DLD1 (cell line): ENCODE data around the gene STT3B.
"Not testable (repeated sequence)": the region's sequence is repeated elsewhere in the genome, so short reads cannot be mapped to it uniquely, and the experiment has no call there.

Experiments
- in situ Hi-C: cut with HindIII; loops from 2 replicates; pipeline ENCODE4 v1.10.0; 2017; ENCODE audit warnings: low sequenced_read_pairs

Gene STT3B

GRCh38 chr3:31532587-31533168 lies at the start of gene STT3B:
STT3B (plus strand) TSS chr3:31532925; CDS start chr3:31532999, 74 bp downstream.
- in situ Hi-C loops = no loop called here

GRCh38 chr3:31483776-31484175 lies 48.9 kb upstream of the STT3B start:
- in situ Hi-C loops = no loop called here

GRCh38 chr3:31485196-31485595 lies 47.5 kb upstream of the STT3B start:
- in situ Hi-C loops = no loop called here

- in situ Hi-C loops = no loop called here
These were observed 45.7 kb upstream of the STT3B start for GRCh38 chr3:31486865-31487533.

- in situ Hi-C loops = no loop called here
These were observed 44.2 kb upstream of the STT3B start for GRCh38 chr3:31488475-31489017.

GRCh38 chr3:31490502-31490901 lies 42.2 kb upstream of the STT3B start:
- in situ Hi-C loops = no loop called here

GRCh38 chr3:31491660-31492059 lies 41.1 kb upstream of the STT3B start:
- in situ Hi-C loops = no loop called here

GRCh38 chr3:31493149-31493548 lies 39.6 kb upstream of the STT3B start:
- in situ Hi-C loops = no loop called here

- in situ Hi-C loops = no loop called here
These were observed 36.6 kb upstream of the STT3B start for GRCh38 chr3:31495971-31496665.

- in situ Hi-C loops = no loop called here
These were observed 33.9 kb upstream of the STT3B start for GRCh38 chr3:31498791-31499190.

GRCh38 chr3:31499281-31499680 lies 33.4 kb upstream of the STT3B start:
- in situ Hi-C loops = no loop called here

- in situ Hi-C loops = no loop called here
These were observed 29.9 kb upstream of the STT3B start for GRCh38 chr3:31502803-31503221.

- in situ Hi-C loops = no loop called here
These were observed 29.3 kb upstream of the STT3B start for GRCh38 chr3:31503456-31503855.

GRCh38 chr3:31504230-31504629 lies 28.5 kb upstream of the STT3B start:
- in situ Hi-C loops = no loop called here

- in situ Hi-C loops = no loop called here
These were observed 27.2 kb upstream of the STT3B start for GRCh38 chr3:31505371-31506048.

- in situ Hi-C loops = not testable (repeated sequence)
These were observed 26.2 kb upstream of the STT3B start for GRCh38 chr3:31506515-31506914.

- in situ Hi-C loops = no loop called here
These were observed 24.1 kb upstream of the STT3B start for GRCh38 chr3:31508452-31509146.

GRCh38 chr3:31509147-31509728 lies 23.5 kb upstream of the STT3B start:
- in situ Hi-C loops = no loop called here

- in situ Hi-C loops = no loop called here
These were observed 18.2 kb upstream of the STT3B start for GRCh38 chr3:31514570-31514969.
